ENCODE measurements around the gene PLA2G15.

DNA sequence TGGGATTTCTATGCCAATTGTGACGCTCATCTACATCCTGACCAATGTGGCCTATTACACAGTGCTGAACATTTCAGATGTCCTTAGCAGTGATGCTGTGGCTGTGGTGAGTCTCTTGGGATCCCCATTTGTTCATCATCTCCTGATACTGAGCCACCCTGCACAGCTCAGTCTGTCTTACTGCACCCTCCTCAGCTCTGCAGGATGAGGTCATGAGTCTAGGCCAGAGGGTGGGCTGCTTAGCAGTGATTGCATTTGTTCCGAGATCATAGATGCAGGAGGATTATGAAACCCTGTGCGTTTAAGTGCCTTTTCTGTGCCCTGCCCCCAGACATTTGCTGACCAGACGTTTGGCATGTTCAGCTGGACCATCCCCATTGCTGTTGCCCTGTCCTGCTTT, 46.1 kb downstream of the PLA2G15 start:
- TF ChIP-seq, protein P1, sequence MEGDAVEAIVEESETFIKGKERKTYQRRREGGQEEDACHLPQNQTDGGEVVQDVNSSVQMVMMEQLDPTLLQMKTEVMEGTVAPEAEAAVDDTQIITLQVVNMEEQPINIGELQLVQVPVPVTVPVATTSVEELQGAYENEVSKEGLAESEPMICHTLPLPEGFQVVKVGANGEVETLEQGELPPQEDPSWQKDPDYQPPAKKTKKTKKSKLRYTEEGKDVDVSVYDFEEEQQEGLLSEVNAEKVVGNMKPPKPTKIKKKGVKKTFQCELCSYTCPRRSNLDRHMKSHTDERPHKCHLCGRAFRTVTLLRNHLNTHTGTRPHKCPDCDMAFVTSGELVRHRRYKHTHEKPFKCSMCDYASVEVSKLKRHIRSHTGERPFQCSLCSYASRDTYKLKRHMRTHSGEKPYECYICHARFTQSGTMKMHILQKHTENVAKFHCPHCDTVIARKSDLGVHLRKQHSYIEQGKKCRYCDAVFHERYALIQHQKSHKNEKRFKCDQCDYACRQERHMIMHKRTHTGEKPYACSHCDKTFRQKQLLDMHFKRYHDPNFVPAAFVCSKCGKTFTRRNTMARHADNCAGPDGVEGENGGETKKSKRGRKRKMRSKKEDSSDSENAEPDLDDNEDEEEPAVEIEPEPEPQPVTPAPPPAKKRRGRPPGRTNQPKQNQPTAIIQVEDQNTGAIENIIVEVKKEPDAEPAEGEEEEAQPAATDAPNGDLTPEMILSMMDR (IDR thresholded peaks at IDR 0.05; ENCODE audit: insufficient read depth, low read length, poor library complexity, severe bottlenecking) = no peak
- TF ChIP-seq EZH2phosphoT487 (conservative IDR thresholded peaks at IDR 0.05; ENCODE audit: low read length) = no peak
